ENCODE measurements around the gene SMARCA1.

SMARCA1 gene

DNA sequence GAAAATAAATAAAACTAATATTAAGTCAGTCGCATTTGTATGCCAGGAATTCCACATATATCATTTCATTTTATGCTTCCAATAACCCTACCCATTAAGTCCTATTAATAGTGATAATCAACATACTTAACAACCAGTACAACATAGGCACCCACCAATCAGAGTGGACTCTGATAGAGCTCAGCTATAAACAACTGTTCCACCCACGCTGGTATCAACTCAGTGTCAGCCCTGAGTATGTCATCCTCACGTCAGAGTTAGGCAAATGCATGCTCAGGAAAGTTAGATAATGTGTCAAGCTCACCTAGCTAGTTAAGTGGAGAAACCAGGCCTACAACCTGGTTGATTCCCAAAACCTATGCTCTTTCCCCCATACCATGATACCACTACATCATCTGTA is 89.3 kb downstream of the SMARCA1 start:
- TF ChIP-seq, protein P1, sequence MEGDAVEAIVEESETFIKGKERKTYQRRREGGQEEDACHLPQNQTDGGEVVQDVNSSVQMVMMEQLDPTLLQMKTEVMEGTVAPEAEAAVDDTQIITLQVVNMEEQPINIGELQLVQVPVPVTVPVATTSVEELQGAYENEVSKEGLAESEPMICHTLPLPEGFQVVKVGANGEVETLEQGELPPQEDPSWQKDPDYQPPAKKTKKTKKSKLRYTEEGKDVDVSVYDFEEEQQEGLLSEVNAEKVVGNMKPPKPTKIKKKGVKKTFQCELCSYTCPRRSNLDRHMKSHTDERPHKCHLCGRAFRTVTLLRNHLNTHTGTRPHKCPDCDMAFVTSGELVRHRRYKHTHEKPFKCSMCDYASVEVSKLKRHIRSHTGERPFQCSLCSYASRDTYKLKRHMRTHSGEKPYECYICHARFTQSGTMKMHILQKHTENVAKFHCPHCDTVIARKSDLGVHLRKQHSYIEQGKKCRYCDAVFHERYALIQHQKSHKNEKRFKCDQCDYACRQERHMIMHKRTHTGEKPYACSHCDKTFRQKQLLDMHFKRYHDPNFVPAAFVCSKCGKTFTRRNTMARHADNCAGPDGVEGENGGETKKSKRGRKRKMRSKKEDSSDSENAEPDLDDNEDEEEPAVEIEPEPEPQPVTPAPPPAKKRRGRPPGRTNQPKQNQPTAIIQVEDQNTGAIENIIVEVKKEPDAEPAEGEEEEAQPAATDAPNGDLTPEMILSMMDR (IDR thresholded peaks at IDR 0.05) = no peak

DNA sequence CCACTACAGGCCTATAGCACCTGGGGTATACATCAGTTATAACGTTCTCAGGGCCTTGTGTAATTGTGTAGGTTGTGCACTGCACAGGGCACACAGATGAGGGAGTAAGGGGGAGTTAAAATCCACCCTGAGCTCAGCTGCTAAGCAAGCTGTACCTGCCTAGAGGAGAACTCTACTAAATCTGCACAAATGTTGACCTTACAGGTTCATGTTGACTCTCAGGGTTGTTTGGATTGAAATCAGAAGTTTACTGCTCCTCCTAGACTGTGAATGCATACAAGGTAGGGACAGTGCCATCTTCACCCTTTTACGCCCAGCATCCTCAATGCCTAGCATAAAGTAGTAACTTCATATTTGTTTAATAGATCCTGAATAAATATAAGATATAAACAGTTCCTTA is 89.8 kb downstream of the SMARCA1 start:
- TF ChIP-seq, protein P1 (IDR thresholded peaks at IDR 0.05) = no peak

- TF ChIP-seq, protein P1 (IDR thresholded peaks at IDR 0.05) = 0 out of 2 replicates have a peak, but pooled peaks have one; percentile 9
Measured at GRCh38 chrX:129427267-129427666, 96.0 kb downstream of the SMARCA1 start.

DNA sequence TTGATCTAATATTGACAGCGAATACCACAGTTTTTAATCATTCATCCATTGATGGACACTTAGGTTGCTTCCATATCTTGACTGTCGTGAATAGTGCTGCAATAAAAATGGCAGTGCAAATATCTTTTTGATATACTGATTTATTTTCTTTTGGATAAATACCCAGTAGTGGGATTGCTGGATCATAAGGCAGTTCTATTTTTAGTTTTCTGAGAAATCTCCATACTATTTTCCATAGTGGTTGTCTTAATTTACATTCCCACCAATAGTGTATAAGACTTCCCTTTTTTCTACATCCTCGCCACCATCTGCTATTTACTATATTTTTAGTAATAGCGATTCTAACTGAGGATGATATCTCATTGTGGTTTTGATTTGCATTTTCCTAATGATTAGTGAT is 100.1 kb downstream of the SMARCA1 start:
- TF ChIP-seq, protein P1 (IDR thresholded peaks at IDR 0.05) = no peak

GRCh38 chrX:129404670-129405008 is 118.7 kb downstream of the SMARCA1 start:
- TF ChIP-seq, protein P1 (IDR thresholded peaks at IDR 0.05) = no peak

DNA sequence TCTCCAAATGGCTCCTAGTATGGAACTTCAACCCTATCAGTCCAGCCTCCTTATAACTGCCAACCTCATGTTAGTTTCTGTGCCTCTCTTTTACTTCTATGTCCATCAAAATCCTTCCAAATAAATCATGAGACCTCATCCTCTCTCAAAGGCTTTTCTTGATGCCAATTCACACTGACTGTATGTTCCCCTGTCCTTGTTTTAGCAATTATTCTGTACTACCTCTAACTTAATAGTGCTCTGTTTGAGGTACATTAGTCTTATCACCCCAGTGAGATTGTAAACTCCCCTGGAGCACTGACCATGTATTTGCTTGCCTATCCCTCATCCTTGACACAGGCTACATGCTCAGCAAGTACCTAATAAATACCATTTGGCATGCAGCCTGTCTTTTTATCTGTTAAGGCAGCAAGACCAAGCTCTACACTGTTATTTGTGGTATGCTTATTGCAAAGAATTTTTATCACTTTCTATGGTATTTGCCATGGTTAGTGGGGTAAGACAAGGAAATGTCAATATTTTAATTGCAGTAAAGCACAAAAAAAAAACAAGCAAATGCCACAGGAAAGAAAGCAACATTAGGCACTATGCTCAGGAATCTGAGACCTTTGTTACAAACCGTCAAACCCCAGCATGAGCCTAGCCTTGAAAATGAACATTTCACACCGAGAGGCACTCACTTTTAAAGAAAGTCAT is 119.2 kb downstream of the SMARCA1 start:
- TF ChIP-seq, protein P1 (IDR thresholded peaks at IDR 0.05) = no peak

Data from LNCAP (cell line).